ENCODE data around the gene AKAP13. TPM values are rescaled to one million over a fixed set of nuclear protein-coding genes. Genes with fewer than 3 reads are reported as not detected.

The AKAP13 gene
- total RNA-seq, 1 donor from 2014 or later = 443 TPM

GRCh38 chr15:85772668-85773067 is 392.3 kb downstream of the AKAP13 start:
- Histone ChIP-seq H3K27me3 (ENCODE audit: low read depth) (no peaks in the 10 kb centered on the region), H3K9me3 (no peaks in the 10 kb centered on the region), H3K27ac (peak overlapping the region; percentile 73), H3K4me1 (peaks cover 30% of the 10 kb centered on the region), H3K36me3 (no peaks in the 10 kb centered on the region), H3K4me3 (no peak overlapping the region)
- intact Hi-C loops (cut with DNase I) = no loop called here
- no peak for TF ChIP-seq CTCF (IDR thresholded peaks at IDR 0.05)
- DNase-seq (no peak), ATAC-seq (peak in 1 of 2 donors; percentile 2)

- DNase-seq (no peak), ATAC-seq (no peak)
- Histone ChIP-seq H3K4me1 (peaks cover 35% of the 10 kb centered on the region), H3K4me3 (no peak overlapping the region), H3K36me3 (no peaks in the 10 kb centered on the region), H3K9me3 (no peaks in the 10 kb centered on the region), H3K27ac (no peak overlapping the region), H3K27me3 (ENCODE audit: low read depth) (no peaks in the 10 kb centered on the region)
- no peak for TF ChIP-seq CTCF (IDR thresholded peaks at IDR 0.05)
- intact Hi-C loops (cut with DNase I) = no loop called here
Observed at GRCh38 chr15:85773249-85773648, 392.8 kb downstream of the AKAP13 start.

- intact Hi-C loops (cut with DNase I) = no loop called here
- Histone ChIP-seq H3K27me3 (ENCODE audit: low read depth) (no peaks in the 10 kb centered on the region), H3K4me1 (peaks cover 41% of the 10 kb centered on the region), H3K9me3 (no peaks in the 10 kb centered on the region), H3K4me3 (no peak overlapping the region), H3K27ac (no peak overlapping the region), H3K36me3 (no peaks in the 10 kb centered on the region)
- TF ChIP-seq CTCF (IDR thresholded peaks at IDR 0.05) = no peak
- no peak for ATAC-seq
- DNase-seq = no peak
Observed at GRCh38 chr15:85773970-85774369, 393.6 kb downstream of the AKAP13 start.

- Histone ChIP-seq H3K27ac (no peak overlapping the region), H3K4me1 (peaks cover 22% of the 10 kb centered on the region), H3K36me3 (no peaks in the 10 kb centered on the region), H3K4me3 (no peak overlapping the region), H3K27me3 (ENCODE audit: low read depth) (no peaks in the 10 kb centered on the region), H3K9me3 (no peaks in the 10 kb centered on the region)
- intact Hi-C loops (cut with DNase I) = no loop called here
- peak; percentile 90 for ATAC-seq
- TF ChIP-seq CTCF (IDR thresholded peaks at IDR 0.05) = no peak
- DNase-seq = peak; percentile 74
Observed at GRCh38 chr15:85777250-85778106, 397.1 kb downstream of the AKAP13 start.

- H3K4me1 ChIP-seq = peaks cover 15% of the 10 kb centered on the region
- TF ChIP-seq CTCF (IDR thresholded peaks at IDR 0.05) = no peak
- H3K27ac ChIP-seq = no peak overlapping the region
- no peaks in the 10 kb centered on the region for H3K9me3 ChIP-seq
- ATAC-seq (peak; percentile 41 to 55), DNase-seq (no peak)
- intact Hi-C loops (cut with DNase I) = no loop called here
- no peaks in the 10 kb centered on the region for H3K27me3 ChIP-seq (ENCODE audit: low read depth)
- no peaks in the 10 kb centered on the region for H3K36me3 ChIP-seq
- H3K4me3 ChIP-seq = no peak overlapping the region
Observed at GRCh38 chr15:85778107-85778776, 397.8 kb downstream of the AKAP13 start.
